ENCODE data around the gene ZNF385A. TPM values are rescaled to one million over a fixed set of nuclear protein-coding genes. Genes with fewer than 3 reads are reported as not detected.
A peak's percentile ranks its signal among the peaks of the same experiment; 100 is the strongest.

Gene ZNF385A
- total RNA-seq, 3 donors from 2014 or later (not counting 1 experiment from before 2014, with no cell fraction given), result 5.4 to 9.8 (median 8.9) TPM

DNA sequence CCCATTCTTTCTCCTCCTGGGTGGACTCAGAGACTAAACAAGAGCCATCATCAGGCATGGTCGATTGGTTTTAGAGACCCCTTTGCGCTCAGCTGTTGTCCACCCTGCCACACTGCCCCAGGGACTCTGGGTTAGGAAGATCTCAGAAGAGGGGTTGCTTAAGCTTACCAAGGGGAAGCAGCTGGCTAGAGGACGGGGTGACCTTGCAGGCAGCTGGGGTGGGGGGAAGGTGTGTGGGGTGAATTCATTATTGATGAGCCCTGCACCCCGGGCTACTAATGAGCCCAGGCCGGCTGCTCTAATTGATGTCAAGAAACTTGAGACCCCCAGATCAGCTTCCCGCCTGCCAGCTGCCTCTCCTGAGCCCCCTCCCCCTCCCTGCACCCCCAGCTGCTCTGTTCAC lies 8.7 kb upstream of the ZNF385A start:
- no peak overlapping the region for H3K4me3 Mint-ChIP-seq
- no peaks in the 10 kb centered on the region for H3K27me3 Mint-ChIP-seq (ENCODE audit: low read depth in 2 of 2)
- peaks cover 22 to 50% of the 10 kb centered on the region in 2 donors for H3K4me1 Mint-ChIP-seq
- no peak for DNase-seq
- Histone ChIP-seq H3K4me1 (ENCODE audit: control insufficient read depth, insufficient read depth, low read length) (peaks cover 50% of the 10 kb centered on the region), H3K27ac (ENCODE audit: low read length) (peak overlapping the region; percentile 31), H3K27me3 (ENCODE audit: control insufficient read depth, insufficient read depth, low read length) (no peaks in the 10 kb centered on the region), H3K36me3 (ENCODE audit: control insufficient read depth, insufficient read depth, low read length) (peaks cover 42% of the 10 kb centered on the region), H3K9me3 (ENCODE audit: control insufficient read depth, insufficient read depth, low read length) (no peaks in the 10 kb centered on the region), H3K4me3 (ENCODE audit: low read length) (no peak overlapping the region)
- intact Hi-C loops (cut with micrococcal nuclease), result no loop called here
- no peaks in the 10 kb centered on the region for H3K36me3 Mint-ChIP-seq
- no peaks in the 10 kb centered on the region for H3K9me3 Mint-ChIP-seq
- TF ChIP-seq, protein P1, sequence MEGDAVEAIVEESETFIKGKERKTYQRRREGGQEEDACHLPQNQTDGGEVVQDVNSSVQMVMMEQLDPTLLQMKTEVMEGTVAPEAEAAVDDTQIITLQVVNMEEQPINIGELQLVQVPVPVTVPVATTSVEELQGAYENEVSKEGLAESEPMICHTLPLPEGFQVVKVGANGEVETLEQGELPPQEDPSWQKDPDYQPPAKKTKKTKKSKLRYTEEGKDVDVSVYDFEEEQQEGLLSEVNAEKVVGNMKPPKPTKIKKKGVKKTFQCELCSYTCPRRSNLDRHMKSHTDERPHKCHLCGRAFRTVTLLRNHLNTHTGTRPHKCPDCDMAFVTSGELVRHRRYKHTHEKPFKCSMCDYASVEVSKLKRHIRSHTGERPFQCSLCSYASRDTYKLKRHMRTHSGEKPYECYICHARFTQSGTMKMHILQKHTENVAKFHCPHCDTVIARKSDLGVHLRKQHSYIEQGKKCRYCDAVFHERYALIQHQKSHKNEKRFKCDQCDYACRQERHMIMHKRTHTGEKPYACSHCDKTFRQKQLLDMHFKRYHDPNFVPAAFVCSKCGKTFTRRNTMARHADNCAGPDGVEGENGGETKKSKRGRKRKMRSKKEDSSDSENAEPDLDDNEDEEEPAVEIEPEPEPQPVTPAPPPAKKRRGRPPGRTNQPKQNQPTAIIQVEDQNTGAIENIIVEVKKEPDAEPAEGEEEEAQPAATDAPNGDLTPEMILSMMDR (IDR thresholded peaks at IDR 0.05), result no peak
- no peak for ATAC-seq
- H3K27ac Mint-ChIP-seq, result no peak overlapping the region
- WGBS (ENCODE audit: insufficient coverage), result 76% methylated on average over 6 of the region's 6 CpGs

GRCh38 chr12:54392485-54393206 lies 8.1 kb upstream of the ZNF385A start:
- H3K27ac ChIP-seq (ENCODE audit: low read length), result no peak overlapping the region
- H3K4me1 ChIP-seq (ENCODE audit: control insufficient read depth, insufficient read depth, low read length), result peaks cover 50% of the 10 kb centered on the region
- H3K4me1 Mint-ChIP-seq, result peaks cover 22 to 50% of the 10 kb centered on the region in 2 donors
- no peaks in the 10 kb centered on the region for H3K36me3 Mint-ChIP-seq
- DNase-seq, result no peak
- H3K4me3 ChIP-seq (ENCODE audit: low read length), result no peak overlapping the region
- intact Hi-C loops (cut with micrococcal nuclease), result no loop called here
- no peaks in the 10 kb centered on the region for H3K9me3 Mint-ChIP-seq
- no peaks in the 10 kb centered on the region for H3K9me3 ChIP-seq (ENCODE audit: control insufficient read depth, insufficient read depth, low read length)
- H3K27me3 ChIP-seq (ENCODE audit: control insufficient read depth, insufficient read depth, low read length), result no peaks in the 10 kb centered on the region
- ATAC-seq, result no peak
- TF ChIP-seq, protein P1 (IDR thresholded peaks at IDR 0.05), result no peak
- no peaks in the 10 kb centered on the region for H3K27me3 Mint-ChIP-seq (ENCODE audit: low read depth in 2 of 2)
- H3K27ac Mint-ChIP-seq, result no peak overlapping the region
- peaks cover 37% of the 10 kb centered on the region for H3K36me3 ChIP-seq (ENCODE audit: control insufficient read depth, insufficient read depth, low read length)
- WGBS (ENCODE audit: insufficient coverage), result 90% methylated on average over 8 of the region's 8 CpGs
- H3K4me3 Mint-ChIP-seq, result peak overlapping the region; percentile 88

GRCh38 chr12:54390668-54391551 lies 6.4 kb upstream of the ZNF385A start:
- Mint-ChIP-seq H3K27me3 (ENCODE audit: low read depth in 2 of 2) (no peaks in the 10 kb centered on the region), H3K4me1 (peaks cover 22 to 41% of the 10 kb centered on the region in 2 donors), H3K36me3 (no peaks in the 10 kb centered on the region), H3K4me3 (peak overlapping the region; percentile 88), H3K9me3 (no peaks in the 10 kb centered on the region), H3K27ac (peak overlapping the region in 1 of 2 donors; percentile 17)
- intact Hi-C loops (cut with micrococcal nuclease), result no loop called here
- TF ChIP-seq, protein P1 (IDR thresholded peaks at IDR 0.05), result no peak
- peak; percentile 82 to 91 (median 85) for ATAC-seq
- H3K36me3 ChIP-seq (ENCODE audit: control insufficient read depth, insufficient read depth, low read length), result peaks cover 21% of the 10 kb centered on the region
- no peaks in the 10 kb centered on the region for H3K9me3 ChIP-seq (ENCODE audit: control insufficient read depth, insufficient read depth, low read length)
- DNase-seq, result peak; percentile 58 to 86
- peaks cover 49% of the 10 kb centered on the region for H3K4me1 ChIP-seq (ENCODE audit: control insufficient read depth, insufficient read depth, low read length)
- H3K27ac ChIP-seq (ENCODE audit: low read length), result no peak overlapping the region
- H3K4me3 ChIP-seq (ENCODE audit: low read length), result peak overlapping the region; percentile 30
- no peaks in the 10 kb centered on the region for H3K27me3 ChIP-seq (ENCODE audit: control insufficient read depth, insufficient read depth, low read length)
- WGBS (ENCODE audit: insufficient coverage), result under 1% methylated on average over 44 of the region's 51 CpGs

Measured in natural killer cell (primary cell).